GM23248 (cell line): ENCODE results near the gene SERINC2.

Experiments
- EZH2 ChIP-seq: fragments of 200-600 bp; sonication (generic); IDR thresholded peaks from 2 replicates; pipeline ENCODE4 v1.6.1; 2018; ENCODE audit warnings: antibody characterized with exemption, mild to moderate bottlenecking; ENCODE audit not compliant: insufficient read depth, poor library complexity, severe bottlenecking
- EZH2phosphoT487 ChIP-seq: fragments of 200-600 bp; sonication (generic); IDR thresholded peaks from 2 replicates; pipeline ENCODE4 v1.6.1; 2018; ENCODE audit warnings: antibody characterized with exemption, moderate library complexity, mild to moderate bottlenecking, low read depth; ENCODE audit not compliant: insufficient read depth

DNA sequence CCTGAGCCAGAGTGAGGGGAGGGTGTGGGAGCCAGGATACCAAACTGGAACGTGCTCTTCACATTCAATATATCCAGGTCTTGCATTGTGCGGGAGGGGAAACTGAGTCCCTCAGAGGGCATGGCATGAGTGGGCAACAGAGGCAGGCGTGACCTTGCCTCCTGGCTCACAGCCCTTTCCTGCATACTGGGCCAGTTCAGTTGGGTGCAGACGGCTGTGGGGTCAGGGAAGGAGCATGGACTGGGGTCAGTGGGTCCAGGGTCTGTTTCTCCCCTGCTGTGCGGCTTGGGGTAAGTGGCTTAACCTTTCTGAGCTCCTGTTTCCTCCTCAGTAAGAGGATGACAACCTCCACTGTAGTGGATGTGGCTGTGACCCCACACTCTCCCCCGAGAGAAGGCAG, 16.6 kb downstream of the SERINC2 start:
- no peak for TF ChIP-seq EZH2
- TF ChIP-seq EZH2phosphoT487, result no peak
